Measurements from ENCODE around the gene LRRC52. TPM values are rescaled to one million over a fixed set of nuclear protein-coding genes. Genes with fewer than 3 reads are reported as not detected.

LRRC52 gene
- total RNA-seq, 1 experiment from 2014 or later: not detected

GRCh38 chr1:165564561-165564960 lies 20.8 kb downstream of the LRRC52 start:
- Histone ChIP-seq H3K4me3 (no peak overlapping the region), H3K27me3 (ENCODE audit: insufficient read depth, low read depth) (peaks cover 25% of the 10 kb centered on the region; the same call in 1 of the 2 replicates), H3K79me2 (ENCODE audit: low read depth) (no peaks in the 10 kb centered on the region), H3K4me2 (no peak overlapping the region), H3K36me3 (ENCODE audit: low read depth) (no peaks in the 10 kb centered on the region), H3K9me3 (ENCODE audit: insufficient read depth, low read depth) (no peaks in the 10 kb centered on the region), H3F3A (ENCODE audit: insufficient read depth, low read depth) (no peaks in the 10 kb centered on the region), H3K4me1 (replicated peaks; ENCODE audit: insufficient read depth) (no peaks in the 10 kb centered on the region), H3K9me2 (ENCODE audit: insufficient read depth) (no peaks in the 10 kb centered on the region), H3K27ac (no peak overlapping the region), H2AFZ (no peak overlapping the region), H4K20me1 (ENCODE audit: insufficient read depth) (no peaks in the 10 kb centered on the region)
- TF ChIP-seq EZH2 (IDR thresholded peaks at IDR 0.05; ENCODE audit: low read depth) (no peak), CTCF (conservative IDR thresholded peaks at IDR 0.05) (no peak)
- intact Hi-C loops (cut with micrococcal nuclease; ENCODE audit: unreplicated experiment): no loop called here
- DNase-seq: no peak
- no TSS peak for BruUV-seq (replicated peaks)
- CTCF ChIA-PET: no interaction called here
- POLR2A ChIA-PET (ENCODE audit: unreplicated experiment): no interaction called here

- H3K27me3 ChIP-seq (ENCODE audit: insufficient read depth, low read depth): peaks cover 32% of the 10 kb centered on the region; the same call in 1 of the 2 replicates
- TF ChIP-seq CTCF (conservative IDR thresholded peaks at IDR 0.05): no peak
- no peak for TF ChIP-seq EZH2 (IDR thresholded peaks at IDR 0.05; ENCODE audit: low read depth)
- H3K4me3 ChIP-seq: no peak overlapping the region
- no peak overlapping the region for H3K27ac ChIP-seq
- intact Hi-C loops (cut with micrococcal nuclease; ENCODE audit: unreplicated experiment): no loop called here
- no peak overlapping the region for H2AFZ ChIP-seq
- no peak overlapping the region for H3K4me2 ChIP-seq
- H4K20me1 ChIP-seq (ENCODE audit: insufficient read depth): no peaks in the 10 kb centered on the region
- BruUV-seq (replicated peaks): no TSS peak
- H3K79me2 ChIP-seq (ENCODE audit: low read depth): no peaks in the 10 kb centered on the region
- no peaks in the 10 kb centered on the region for H3F3A ChIP-seq (ENCODE audit: insufficient read depth, low read depth)
- no peaks in the 10 kb centered on the region for H3K4me1 ChIP-seq (replicated peaks; ENCODE audit: insufficient read depth)
- CTCF ChIA-PET: no interaction called here
- H3K36me3 ChIP-seq (ENCODE audit: low read depth): no peaks in the 10 kb centered on the region
- no peaks in the 10 kb centered on the region for H3K9me2 ChIP-seq (ENCODE audit: insufficient read depth)
- POLR2A ChIA-PET (ENCODE audit: unreplicated experiment): no interaction called here
- H3K9me3 ChIP-seq (ENCODE audit: insufficient read depth, low read depth): no peaks in the 10 kb centered on the region
- no peak for DNase-seq
These were observed 22.1 kb downstream of the LRRC52 start for GRCh38 chr1:165565751-165566490.

- intact Hi-C loops (cut with micrococcal nuclease; ENCODE audit: unreplicated experiment): no loop called here
- no TSS peak for BruUV-seq (replicated peaks)
These were observed 26.3 kb downstream of the LRRC52 start for GRCh38 chr1:165570078-165570477.

More at GRCh38 chr1:165570078-165570477, 26.3 kb downstream of the LRRC52 start:
- no peak for DNase-seq
- Histone ChIP-seq H3K9me2 (ENCODE audit: insufficient read depth) (no peaks in the 10 kb centered on the region), H4K20me1 (ENCODE audit: insufficient read depth) (no peaks in the 10 kb centered on the region), H2AFZ (no peak overlapping the region), H3K79me2 (ENCODE audit: low read depth) (no peaks in the 10 kb centered on the region), H3K4me2 (no peak overlapping the region), H3K9me3 (ENCODE audit: insufficient read depth, low read depth) (no peaks in the 10 kb centered on the region), H3F3A (ENCODE audit: insufficient read depth, low read depth) (no peaks in the 10 kb centered on the region), H3K36me3 (ENCODE audit: low read depth) (no peaks in the 10 kb centered on the region), H3K27me3 (ENCODE audit: insufficient read depth, low read depth) (peaks cover 40% of the 10 kb centered on the region; the same call in 1 of the 2 replicates), H3K4me1 (replicated peaks; ENCODE audit: insufficient read depth) (no peaks in the 10 kb centered on the region), H3K4me3 (no peak overlapping the region), H3K27ac (no peak overlapping the region)
- POLR2A ChIA-PET (ENCODE audit: unreplicated experiment): no interaction called here
- no peak for TF ChIP-seq EZH2 (IDR thresholded peaks at IDR 0.05; ENCODE audit: low read depth)
- no peak for TF ChIP-seq CTCF (conservative IDR thresholded peaks at IDR 0.05)
- CTCF ChIA-PET: no interaction called here
